ENCODE results near the gene CMTM8. TPM values are rescaled to one million over a fixed set of nuclear protein-coding genes. Genes with fewer than 3 reads are reported as not detected.

CMTM8 gene
- total RNA-seq, 1 experiment from 2014 or later, result 11.2 TPM

DNA sequence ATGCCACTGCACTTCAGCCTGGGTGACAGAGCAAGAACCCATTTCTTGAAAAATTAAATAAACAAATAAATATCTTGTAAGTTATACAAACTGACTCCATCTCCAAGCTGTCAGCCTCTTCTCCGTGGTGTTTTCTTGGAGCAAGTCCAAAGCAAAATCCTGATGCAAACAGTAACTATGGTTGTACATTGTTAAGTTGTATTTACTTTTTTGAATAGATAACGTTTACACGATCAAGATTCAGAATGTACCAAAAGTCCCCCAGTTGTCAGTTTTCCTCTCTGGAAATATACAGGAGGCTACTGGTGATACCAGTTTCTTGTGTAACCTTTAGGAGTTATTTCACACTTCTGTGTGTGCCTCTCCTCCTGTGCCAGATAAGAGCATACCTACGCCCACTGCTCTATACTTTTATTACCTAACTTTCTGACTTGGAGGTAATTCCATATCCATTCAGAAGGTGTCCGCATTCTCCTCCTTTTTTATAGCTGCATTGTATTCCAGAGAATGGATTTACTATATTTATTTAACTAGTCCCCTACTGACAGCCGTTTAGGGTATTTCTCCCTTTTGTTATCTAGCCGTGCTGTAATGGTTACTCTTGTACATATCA lies 167.3 kb downstream of the CMTM8 start:
- DNase-seq (ENCODE audit: low read depth, low spot score), result no peak
- in situ Hi-C loops (cut with HindIII; ENCODE audit: low pct_unique_long_range_greater_than_20kb, low sequenced_read_pairs), result no loop called here

DNA sequence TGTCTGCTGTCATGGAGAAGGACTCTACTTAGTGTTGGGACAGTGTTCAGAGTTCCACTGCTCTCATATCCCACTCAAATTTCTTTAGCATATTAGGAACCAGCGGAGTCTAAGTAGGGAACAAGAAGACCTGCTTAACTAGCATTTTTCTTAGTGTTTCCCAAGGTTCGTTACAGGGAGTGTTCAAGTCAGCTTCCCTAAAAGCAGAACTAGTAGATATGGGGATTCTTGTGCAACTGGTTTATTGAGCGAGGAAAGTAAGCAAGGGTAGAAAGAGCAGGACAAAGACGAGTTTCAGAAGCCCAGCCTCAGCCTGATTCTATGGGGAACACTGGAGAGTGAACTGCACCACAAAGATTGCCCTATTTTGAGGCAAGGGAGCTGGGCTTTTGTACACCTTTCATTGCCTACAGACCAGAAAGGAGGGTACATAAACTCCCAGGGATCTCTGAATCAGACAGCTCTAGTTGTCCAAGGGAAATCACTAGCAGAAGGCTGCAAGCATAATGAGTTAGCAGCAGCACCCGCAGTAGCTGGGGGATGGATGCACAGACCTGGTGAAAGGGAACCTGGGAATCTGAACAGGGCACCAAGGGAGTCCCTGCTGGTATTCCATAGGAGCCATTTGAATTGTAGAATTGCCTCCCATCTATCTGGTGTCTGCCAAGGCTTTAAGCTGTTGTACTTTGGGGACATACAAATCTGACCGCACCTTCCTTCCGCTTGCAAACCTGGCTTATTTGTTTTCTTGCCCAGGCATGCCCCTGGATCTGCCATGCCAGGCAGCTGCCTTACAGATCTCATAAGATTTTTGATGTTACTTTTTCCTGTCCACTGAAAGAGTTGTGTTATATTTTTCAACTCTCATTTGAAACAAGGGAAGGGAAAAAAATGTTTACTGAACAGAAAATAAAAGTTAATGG lies 168.3 kb downstream of the CMTM8 start:
- DNase-seq (ENCODE audit: low read depth, low spot score), result no peak
- in situ Hi-C loops (cut with HindIII; ENCODE audit: low pct_unique_long_range_greater_than_20kb, low sequenced_read_pairs), result no loop called here

DNA sequence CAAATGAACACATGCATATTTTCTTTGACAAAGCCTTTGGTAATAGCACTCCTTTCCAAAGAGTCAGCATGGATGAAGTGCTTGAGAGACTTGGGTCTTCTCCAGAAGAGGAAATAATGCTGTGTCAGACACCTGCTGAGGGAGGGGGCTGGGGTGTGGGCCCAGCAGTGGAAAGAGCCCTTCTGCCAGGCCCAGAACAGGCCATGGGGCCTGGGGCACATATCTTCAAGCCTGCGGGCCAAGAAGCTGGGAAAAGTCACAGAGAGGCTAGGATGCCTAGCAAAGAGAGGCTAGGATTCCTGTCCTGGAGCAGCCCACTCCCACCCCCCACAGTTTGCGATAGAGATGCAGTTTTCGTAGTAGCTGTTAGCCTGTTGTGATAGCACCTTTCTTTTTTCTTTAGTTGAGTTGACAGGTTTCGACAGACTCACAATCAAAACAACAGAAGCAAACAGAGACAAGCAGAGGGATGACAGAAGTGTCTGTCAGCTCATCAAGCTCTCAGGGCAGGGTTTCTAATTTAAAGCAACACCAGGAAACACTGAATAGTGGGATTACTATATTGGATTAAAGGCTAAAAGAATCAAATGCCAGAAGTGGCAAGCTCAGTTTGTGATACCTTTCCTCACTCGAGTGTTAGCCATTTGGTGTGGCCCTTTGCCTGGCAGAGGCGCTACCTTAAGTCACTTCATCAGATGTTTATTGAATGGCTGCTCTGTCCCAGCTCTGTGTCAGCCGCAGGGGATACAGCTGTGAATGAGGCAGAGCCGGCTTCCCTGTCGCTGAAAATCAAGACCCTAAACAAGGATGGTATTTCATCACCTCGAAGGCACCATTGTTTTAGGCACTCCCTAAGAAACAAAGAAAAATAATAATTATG lies 172.1 kb downstream of the CMTM8 start:
- peak; percentile 57 for DNase-seq (ENCODE audit: low read depth, low spot score)
- in situ Hi-C loops (cut with HindIII; ENCODE audit: low pct_unique_long_range_greater_than_20kb, low sequenced_read_pairs), result no loop called here

DNA sequence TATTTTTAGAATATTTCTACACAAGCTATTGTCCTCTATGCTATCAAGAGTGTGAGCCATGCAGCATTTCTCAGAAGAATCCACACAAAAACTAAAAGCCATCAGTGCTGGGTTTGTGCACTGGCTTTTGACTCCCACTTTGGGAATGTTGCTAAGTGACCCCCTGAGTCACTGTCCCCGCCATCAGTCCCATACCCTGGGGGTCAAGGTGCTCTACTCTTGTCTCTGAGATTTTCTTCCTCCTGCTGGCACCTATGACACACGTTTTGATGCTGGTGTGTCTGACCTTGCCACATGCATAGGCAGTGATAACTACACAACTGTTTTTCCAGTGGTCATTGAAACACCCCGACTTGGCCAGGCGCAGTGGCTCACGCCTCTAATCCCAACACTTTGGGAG lies 173.0 kb downstream of the CMTM8 start:
- in situ Hi-C loops (cut with HindIII; ENCODE audit: low pct_unique_long_range_greater_than_20kb, low sequenced_read_pairs), result no loop called here
- DNase-seq (ENCODE audit: low read depth, low spot score), result no peak

DNA sequence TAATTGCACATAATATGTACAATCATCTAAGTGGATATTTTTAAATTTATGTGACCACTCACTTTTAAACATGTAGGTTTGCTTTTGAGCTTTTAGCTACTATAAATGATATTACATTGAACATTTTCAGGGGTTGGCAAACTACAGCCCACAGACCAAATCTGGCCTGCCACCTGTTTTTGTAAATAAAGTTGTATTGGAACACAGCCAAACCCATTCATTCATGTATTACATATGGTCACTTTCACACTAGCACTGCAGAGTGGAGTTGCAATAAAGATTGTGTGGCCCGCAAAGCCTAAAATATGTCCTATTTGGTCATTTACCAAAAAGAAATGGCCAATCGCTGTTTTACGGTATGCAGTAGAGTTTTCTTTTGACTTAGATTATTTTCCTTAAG lies 174.4 kb downstream of the CMTM8 start:
- no peak for DNase-seq (ENCODE audit: low read depth, low spot score)
- in situ Hi-C loops (cut with HindIII; ENCODE audit: low pct_unique_long_range_greater_than_20kb, low sequenced_read_pairs), result no loop called here

DNA sequence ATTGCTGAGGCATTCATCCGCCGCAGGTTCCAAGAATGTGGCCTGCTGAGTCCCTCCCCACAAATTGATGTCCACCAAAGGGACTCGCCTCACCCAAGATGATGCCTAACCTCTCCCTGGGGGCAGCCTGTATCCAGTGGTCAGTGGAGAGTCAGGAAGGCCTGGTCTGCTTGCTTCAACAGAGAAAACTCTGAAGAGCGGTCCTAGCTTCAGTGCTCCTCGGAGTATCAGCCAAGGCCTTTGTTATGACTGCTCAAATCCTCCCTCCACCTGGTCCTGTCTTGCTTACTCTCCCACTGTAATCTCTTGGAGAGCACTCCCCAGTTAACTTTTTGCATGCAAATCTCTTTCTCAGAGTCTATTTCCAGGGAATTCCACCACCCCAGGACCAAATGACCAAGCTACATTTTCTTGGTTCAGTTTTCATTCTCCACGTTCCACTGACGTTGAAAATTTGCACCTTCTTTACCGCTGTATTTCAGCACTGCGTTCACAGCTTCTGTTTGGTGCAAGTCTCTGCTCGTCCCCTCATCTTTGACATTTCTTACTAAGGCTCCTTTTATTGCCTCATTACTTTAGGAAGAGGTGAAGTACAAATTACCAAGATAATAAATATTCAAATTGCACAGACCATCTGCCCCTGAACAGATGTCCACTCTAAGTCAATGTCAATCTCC lies 175.5 kb downstream of the CMTM8 start:
- DNase-seq (ENCODE audit: low read depth, low spot score), result no peak
- in situ Hi-C loops (cut with HindIII; ENCODE audit: low pct_unique_long_range_greater_than_20kb, low sequenced_read_pairs), result no loop called here

DNA sequence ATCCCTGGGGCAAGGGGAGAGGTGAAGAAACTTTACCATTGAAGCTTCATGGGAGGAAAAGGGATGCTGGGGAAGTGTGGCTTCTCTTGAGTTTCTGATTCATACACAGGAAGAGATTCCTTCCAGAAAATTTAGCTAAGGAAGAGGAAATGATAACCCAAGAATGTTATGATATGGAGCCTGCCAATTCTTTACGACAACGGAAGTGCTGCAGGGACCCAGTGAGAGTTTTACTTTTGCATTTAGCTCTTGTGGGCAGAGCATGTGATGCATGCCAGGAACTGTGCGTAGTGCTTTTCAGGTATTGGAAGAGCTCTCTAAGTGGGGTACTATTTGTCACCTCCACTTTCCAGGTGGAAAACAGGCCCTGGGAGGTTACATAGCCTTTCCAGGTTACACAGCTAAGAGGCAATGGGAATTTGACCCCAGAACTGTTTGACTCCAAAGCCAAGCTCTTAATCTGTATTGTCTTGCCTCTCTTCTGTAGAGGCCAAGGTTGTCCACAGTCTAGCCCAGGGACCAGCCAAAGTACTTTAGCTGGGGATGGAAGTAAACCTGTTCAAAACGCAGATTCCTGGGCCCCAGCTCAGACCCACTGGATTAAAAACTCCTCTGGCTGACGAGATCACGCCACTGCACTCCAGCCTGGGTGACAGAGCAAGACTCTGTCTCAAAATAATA lies 176.2 kb downstream of the CMTM8 start:
- no peak for DNase-seq (ENCODE audit: low read depth, low spot score)
- in situ Hi-C loops (cut with HindIII; ENCODE audit: low pct_unique_long_range_greater_than_20kb, low sequenced_read_pairs), result no loop called here

DNA sequence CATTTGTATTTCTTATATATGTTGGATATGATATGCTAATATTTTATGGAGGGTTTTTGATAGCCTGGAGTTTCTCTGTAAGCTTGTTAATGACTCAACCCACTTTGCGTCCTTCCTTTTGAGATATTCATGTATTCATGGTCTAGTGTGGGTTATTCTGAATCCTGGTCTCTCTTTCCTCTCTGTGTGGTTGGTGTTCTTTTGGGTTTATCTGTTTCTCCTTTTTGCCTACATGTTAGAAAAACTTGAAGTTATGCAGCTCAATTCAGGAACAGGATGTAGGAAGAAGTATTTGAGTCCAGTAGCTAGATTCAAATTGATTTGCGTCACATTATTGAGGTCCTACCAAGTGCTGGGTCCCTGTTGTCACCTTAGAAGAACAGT lies 181.3 kb downstream of the CMTM8 start:
- DNase-seq (ENCODE audit: low read depth, low spot score), result no peak
- in situ Hi-C loops (cut with HindIII; ENCODE audit: low pct_unique_long_range_greater_than_20kb, low sequenced_read_pairs), result no loop called here

Small RNAs within 50 kb of the gene (small RNA-seq; reads per million reads assigned to genes)
- gene AC097639.2, result 0 reads per million in 2 experiments

Other genes starting within 250 kb of the CMTM8 start
- gene GPD1L, start 132.1 kb upstream of the CMTM8 start, total RNA-seq (2014; rRNA removed; shearing (Covaris generic)), result 30.3 and 30.4 TPM in 2 replicates
- 19.0 and 23.3 TPM in 2 replicates for gene CMTM7, start 153.2 kb downstream of the CMTM8 start, total RNA-seq (2014; rRNA removed; shearing (Covaris generic))